Activated CD8-positive, alpha-beta memory T cell treated with anti-CD3 and anti-CD28 coated beads for 24 hours (primary cell): Measurements from ENCODE around the gene DDX11.
"Not testable (repeated sequence)": the region's sequence is repeated elsewhere in the genome, so short reads cannot be mapped to it uniquely, and the experiment has no call there.

Experiments
- DNase-seq: peaks from one replicate; pipeline ENCODE4 v3.0.0-alpha.2; 2020

Gene DDX11

DNA sequence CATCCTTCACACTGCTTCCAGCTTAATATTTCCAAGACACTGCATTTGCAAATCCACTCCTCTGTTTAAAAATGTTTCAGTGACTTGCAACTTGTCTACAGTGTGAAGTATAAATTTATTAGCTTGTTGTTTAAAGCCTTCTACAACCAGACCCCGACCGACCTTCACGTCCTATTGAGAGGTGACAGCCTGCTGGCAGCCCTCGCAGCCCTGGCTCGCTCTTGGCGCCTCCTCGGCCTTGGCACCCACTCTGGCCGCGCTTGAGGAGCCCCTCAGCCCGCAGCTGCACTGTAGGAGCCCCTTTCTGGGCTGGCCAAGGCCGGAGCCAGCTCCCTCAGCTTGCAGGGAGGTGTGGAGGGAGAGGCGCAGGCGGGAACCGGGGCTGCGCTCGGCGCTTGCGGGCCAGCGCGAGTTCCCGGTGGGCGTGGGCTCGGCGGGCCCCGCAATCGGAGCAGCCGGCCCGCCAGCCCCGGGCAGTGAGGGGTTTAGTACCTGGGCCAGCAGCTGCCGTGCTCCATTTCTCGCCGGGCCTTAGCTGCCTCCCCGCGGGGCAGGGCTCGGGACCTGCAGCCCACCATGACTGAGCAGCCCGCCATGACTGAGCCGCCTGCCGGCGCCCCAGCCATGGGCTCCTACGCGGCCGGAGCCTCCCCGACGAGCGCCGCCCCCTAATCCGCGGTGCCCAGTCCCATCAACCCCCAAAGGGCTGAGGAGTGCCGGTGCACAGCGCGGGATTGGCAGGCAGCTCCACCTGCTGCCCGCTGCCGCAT, 2.5 kb upstream of the DDX11 start:
- not testable (repeated sequence) for DNase-seq

- DNase-seq: not testable (repeated sequence)
These were observed 698 bp upstream of the DDX11 start for GRCh38 chr12:31072962-31073361.

- not testable (repeated sequence) for DNase-seq
These were observed 744 bp downstream of the DDX11 start for GRCh38 chr12:31074333-31074874.

DNA sequence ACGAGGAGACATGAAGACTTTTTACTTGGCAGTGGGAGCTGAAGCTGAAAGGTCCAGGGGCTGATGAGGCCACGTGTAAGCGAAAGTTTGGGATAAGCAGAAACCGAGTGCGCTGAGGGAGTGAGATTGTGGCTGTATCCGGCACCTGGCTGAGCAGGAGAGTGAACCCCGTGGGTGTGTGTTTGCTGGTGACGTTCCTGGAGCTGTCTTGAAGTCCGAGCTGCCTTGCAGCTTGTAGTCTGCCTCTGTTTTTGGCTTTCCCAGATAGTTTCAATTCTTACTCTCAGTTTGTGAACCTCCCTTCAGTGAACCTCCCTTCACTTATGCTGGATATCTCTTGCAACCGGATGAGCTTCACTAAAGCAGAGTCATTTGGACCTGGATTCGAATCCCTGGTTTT, 2.5 kb downstream of the DDX11 start:
- not testable (repeated sequence) for DNase-seq

GRCh38 chr12:31077095-31077494, 3.4 kb downstream of the DDX11 start:
- not testable (repeated sequence) for DNase-seq

DNA sequence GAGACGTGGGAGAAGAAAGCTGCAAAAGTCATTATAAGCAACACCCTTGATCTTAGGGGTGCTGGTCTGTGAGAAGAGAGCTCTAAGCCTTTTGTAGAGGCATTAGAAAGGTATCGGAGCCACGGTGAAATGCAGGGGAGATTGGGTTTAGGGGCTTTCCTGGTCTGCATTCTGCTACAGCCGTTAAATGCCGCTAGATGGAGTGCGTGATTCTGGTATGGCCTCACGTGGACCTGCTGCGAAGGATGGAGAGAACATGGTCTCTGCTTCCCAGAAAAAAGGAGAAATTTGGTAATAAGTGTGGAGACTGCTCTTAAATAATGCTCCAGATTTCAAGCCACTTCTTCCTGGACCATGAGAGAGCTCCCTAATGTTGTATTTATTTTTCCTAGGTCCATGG, 4.3 kb downstream of the DDX11 start:
- not testable (repeated sequence) for DNase-seq

- not testable (repeated sequence) for DNase-seq
These were observed 5.8 kb downstream of the DDX11 start for GRCh38 chr12:31079421-31079820.

DNA sequence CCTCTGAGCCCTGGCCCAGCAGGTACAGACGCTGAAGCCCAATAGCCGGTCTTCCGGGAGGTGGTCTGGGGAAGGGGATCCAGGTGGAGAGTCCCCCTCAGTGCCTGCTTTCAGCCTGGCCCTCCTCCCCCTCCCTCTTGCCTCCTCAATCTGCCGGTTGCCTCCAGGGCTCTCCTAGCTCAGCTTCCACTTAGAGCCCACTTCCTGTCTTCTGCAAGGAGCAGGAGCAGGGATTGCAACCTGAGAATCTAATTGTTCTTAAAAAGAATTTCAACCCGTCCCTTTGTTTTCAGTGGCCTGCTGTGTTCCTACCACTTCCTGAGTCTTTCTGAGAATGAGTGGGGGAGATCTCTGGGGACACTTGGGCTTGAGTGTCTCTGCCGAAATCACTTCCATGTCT, 6.6 kb downstream of the DDX11 start:
- DNase-seq: not testable (repeated sequence)

DNA sequence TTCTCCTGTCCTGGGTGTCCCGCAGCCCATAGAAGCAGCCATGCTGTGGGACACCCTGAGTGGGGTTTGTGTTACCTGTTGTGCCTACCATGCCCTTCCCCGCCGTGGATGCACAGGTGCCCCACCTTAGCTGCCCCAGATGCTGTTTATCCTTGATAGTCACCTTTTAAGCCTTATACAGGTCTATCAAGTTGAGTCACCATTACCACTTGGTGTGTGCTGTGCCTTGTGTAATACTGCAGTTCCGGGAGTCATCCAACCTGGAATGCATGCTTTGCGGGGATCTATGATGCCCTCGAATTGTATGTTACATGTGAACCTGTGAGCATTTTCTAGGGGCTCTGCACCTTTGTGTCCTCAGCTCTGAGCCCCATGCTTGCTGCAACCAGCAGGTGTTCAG, 7.6 kb downstream of the DDX11 start:
- DNase-seq: not testable (repeated sequence)

DNA sequence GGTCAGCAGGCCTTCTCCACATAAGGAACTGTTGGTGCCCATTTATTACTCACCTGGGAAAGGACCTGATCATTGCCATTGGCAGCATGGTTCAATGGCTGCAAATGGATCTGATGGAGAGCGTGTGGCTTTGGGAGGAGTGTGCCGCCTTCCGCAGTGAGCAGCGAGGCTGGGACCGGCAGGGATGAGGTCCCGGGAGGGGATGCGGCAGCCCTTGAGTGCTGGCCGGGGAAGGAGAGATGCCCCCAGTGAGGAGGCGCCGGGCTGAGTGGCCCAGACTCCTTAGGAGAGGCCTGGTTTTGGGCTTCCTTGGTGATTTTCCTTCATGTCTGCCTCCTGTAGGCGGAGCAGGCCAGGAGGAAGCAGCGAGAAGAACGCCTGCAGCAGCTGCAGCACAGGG, 10.6 kb downstream of the DDX11 start:
- DNase-seq: not testable (repeated sequence)

DNA sequence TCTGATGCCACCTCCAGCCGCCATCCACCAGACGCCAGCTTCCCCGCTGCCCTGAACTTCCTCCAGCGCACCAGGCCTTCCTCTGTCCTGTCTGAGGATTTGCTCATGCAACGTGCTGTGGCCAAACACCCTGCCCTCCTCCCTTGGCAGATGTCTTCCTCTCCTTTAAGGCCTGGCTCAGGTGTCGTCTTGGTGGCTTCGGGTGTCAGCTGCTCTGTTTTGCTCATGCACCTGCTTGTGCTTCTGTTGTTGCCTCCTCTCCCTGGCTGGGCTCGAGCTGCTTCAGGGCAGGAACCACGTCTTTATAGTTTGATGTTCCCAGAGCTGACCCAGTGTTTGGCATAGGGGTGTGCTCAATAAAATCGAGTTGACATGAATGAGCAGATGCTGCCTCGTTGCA, 12.4 kb downstream of the DDX11 start:
- not testable (repeated sequence) for DNase-seq

GRCh38 chr12:31087486-31087885, 13.8 kb downstream of the DDX11 start:
- DNase-seq: not testable (repeated sequence)

- not testable (repeated sequence) for DNase-seq
These were observed 14.3 kb downstream of the DDX11 start for GRCh38 chr12:31087956-31088355.

- DNase-seq: no peak
These were observed 15.4 kb downstream of the DDX11 start for GRCh38 chr12:31089072-31089471.

DNA sequence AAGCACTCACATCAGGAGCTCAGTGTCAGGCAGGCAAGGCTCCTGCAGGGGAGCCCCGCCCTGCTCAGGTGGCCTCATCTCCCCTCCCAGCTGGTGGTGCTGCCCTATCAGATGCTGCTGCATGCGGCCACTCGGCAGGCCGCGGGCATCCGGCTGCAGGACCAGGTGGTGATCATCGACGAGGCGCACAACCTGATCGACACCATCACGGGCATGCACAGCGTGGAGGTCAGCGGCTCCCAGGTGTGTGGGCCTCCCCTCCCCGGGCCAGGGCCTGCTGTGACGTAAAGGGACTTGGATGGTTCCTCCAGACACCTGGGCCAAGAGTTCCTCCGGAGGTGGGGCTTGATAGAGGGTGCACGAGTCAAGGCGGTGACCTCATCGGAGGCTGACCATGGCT, 18.0 kb downstream of the DDX11 start:
- DNase-seq: not testable (repeated sequence)

GRCh38 chr12:31092718-31093117, 19.1 kb downstream of the DDX11 start:
- not testable (repeated sequence) for DNase-seq

- DNase-seq: not testable (repeated sequence)
These were observed 21.6 kb downstream of the DDX11 start for GRCh38 chr12:31095080-31095860.

DNA sequence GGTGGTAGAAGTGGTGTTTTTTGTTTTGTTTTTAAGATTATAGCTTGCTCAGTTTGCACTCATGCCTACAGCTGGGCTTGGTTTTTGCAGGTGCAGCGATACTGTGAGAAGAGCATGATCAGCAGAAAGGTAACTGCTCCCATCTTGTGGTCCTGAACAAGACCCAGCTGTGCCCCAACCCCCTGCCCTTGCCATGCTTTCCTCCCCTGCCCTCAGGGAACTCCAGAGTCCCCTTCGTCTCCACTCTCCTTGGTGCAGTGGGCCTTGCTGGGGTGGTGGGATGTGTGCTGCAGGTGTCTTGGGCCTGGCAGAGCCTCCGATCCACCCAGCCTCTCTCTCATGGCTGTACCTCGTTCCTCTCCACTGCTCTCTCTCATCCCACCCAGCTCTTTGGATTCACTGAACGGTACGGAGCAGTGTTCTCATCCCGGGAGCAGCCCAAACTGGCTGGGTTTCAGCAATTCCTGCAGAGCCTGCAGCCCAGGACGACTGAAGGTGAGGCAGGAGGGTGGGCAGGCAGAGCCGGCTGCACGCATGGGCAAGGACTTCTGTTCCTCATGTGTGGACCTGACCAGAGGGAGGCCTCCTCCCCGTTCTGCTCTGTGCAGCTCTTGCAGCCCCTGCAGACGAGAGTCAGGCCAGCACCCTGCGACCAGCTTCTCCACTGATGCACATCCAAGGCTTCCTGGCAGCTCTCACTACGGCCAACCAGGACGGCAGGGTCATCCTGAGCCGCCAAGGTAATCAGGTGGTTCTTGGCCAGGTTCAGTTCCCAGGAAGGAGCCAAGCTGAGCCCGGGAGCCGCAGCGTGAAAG, 22.8 kb downstream of the DDX11 start:
- DNase-seq: peak; percentile 51

DNA sequence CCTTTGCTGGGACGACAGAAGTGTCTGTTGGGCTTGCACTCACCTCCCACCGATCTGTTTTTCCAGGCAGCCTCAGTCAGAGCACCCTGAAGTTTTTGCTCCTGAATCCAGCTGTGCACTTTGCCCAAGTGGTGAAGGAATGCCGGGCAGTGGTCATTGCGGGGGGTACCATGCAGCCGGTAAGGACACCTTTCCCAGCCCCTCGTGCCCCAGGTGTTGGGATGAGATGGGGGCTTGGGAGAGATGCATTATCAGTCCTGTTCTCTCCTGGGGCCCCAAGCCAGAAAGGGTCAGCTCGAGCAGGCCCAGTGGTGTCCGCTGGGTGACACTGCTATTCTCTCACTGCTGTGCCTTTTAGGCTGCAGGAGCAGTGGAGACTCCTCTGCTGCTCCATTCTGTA, 24.2 kb downstream of the DDX11 start:
- peak; percentile 52 for DNase-seq

DNA sequence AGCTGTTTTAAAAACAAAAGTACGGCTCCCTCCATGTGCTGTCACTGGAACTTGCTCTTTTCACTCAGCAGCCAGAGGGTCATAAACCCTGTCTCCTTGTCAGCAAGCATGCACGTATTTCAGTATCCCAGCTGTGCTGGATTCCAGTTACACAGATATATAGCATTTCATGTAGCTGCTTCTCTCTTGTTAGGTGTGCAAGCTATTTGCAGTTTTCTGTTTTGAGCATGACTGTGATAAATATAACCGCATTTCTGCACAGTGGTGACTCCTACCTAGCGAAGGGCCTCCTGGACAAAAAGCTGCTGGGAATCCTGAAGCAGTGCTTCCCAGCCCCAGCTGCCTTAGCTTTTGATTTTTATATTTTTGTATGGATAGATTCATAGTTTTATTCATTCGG, 24.7 kb downstream of the DDX11 start:
- not testable (repeated sequence) for DNase-seq

GRCh38 chr12:31098771-31099170, 25.1 kb downstream of the DDX11 start:
- DNase-seq: peak; percentile 13

- DNase-seq: not testable (repeated sequence)
These were observed 25.8 kb downstream of the DDX11 start for GRCh38 chr12:31099434-31099833.
